HepG2 (cell line): ENCODE measurements around the gene ACVR1B. TPM values are rescaled to one million over a fixed set of nuclear protein-coding genes. Genes with fewer than 3 reads are reported as not detected.

Source experiments
- ATAC-seq: fragments of 200-7000 bp; cut with Tn5 transposase; 3 replicates; pipeline ENCODE4 v1.9.1; 2020; ENCODE audit warnings: mild to moderate bottlenecking, moderate library complexity
- BruUV-seq: library from RNA; stranded (reverse); fragments of 400-500 nt; replicated peaks from 2 replicates; lab custom pipeline; 2021; lab: Mats Ljungman, UMichigan
- CTCF ChIA-PET: fragments of 300-600 bp; formaldehyde crosslinking; extraction: SDS; loops from one replicate; lab custom pipeline; 2021; ENCODE audit warnings: low total read pairs, inconsistent platforms, low intra/inter-chr PET ratio; lab: Yijun Ruan, JAX
- POLR2A ChIA-PET: fragments of 350-600 bp; sonication (Branson Sonifier 250); formaldehyde crosslinking; loops from one replicate; lab custom pipeline; 2020; ENCODE audit warnings: antibody characterized with exemption, inconsistent platforms; lab: Yijun Ruan, JAX
- DNase-seq: peaks from one replicate; pipeline ENCODE4 v3.0.0-alpha.2; 2015; ENCODE audit warnings: low spot score
- FAIRE-seq: peaks from 3 replicates; lab custom pipeline; 2011; peaks lifted over from hg19 to GRCh38; lab: Jason Lieb, UNC
- H2AFZ ChIP-seq: one replicate; pipeline ENCODE4 v1.6.1; 2011; ENCODE audit warnings: low read length, inconsistent platforms
- H3K27ac ChIP-seq: fragments of 300-600 bp; 3 replicates; pipeline ENCODE4 v1.8.0; 2011; ENCODE audit warnings: mixed run types, mild to moderate bottlenecking, mixed read lengths, low read length, inconsistent platforms; ENCODE audit not compliant: insufficient read depth; ENCODE audit errors: extremely low read length
- H3K27me3 ChIP-seq, 2 experiments: fragments of 200-600 bp in 1 of 2; 2 replicates in 1 of 2; 3 replicates in 1 of 2; pipeline versions ENCODE4 v1.6.0 to v1.8.0; 2011; ENCODE audit warnings: low read length in 2 of 2, mild to moderate bottlenecking in 2 of 2, moderate library complexity in 2 of 2, inconsistent platforms in 1 of 2; ENCODE audit not compliant: insufficient read depth in 2 of 2, control insufficient read depth in 1 of 2
- H3K36me3 ChIP-seq, 2 experiments: fragments of 200-600 bp in 1 of 2; replicated peaks in 1 of 2; 2 replicates in 1 of 2; 3 replicates in 1 of 2; pipeline versions ENCODE4 v1.5.1 to v1.8.0; 2011; ENCODE audit warnings: low read length in 2 of 2, inconsistent platforms in 1 of 2; ENCODE audit not compliant: insufficient read depth in 2 of 2, control insufficient read depth in 1 of 2
- H3K4me1 ChIP-seq: 2 replicates; pipeline ENCODE4 v1.5.1; 2012; ENCODE audit warnings: low read length, inconsistent platforms; ENCODE audit not compliant: insufficient read depth
- H3K4me2 ChIP-seq: 2 replicates; pipeline ENCODE4 v1.6.0; 2011; ENCODE audit warnings: low read depth, low read length, inconsistent platforms
- H3K4me3 ChIP-seq, 3 experiments: fragments of 200-600 bp in 1 of 3; sonication (generic), shearing (Covaris generic) in 1 of 3; replicated peaks in 1 of 3; 2 replicates each; pipeline ENCODE4 v1.5.1; 2011 to 2016; ENCODE audit warnings: low read length in 3 of 3, inconsistent platforms in 2 of 3, low read depth in 2 of 3, mild to moderate bottlenecking in 2 of 3, control low read depth in 1 of 3, mixed read lengths in 1 of 3; ENCODE audit not compliant: insufficient read depth in 1 of 3
- H3K79me2 ChIP-seq: one replicate; pipeline ENCODE4 v1.6.1; 2011; ENCODE audit warnings: low read length, inconsistent platforms; ENCODE audit not compliant: insufficient read depth
- H3K9ac ChIP-seq: 2 replicates; pipeline ENCODE4 v1.6.0; 2011; ENCODE audit warnings: mild to moderate bottlenecking, low read depth, low read length, inconsistent platforms; ENCODE audit not compliant: insufficient read depth
- H3K9me3 ChIP-seq: 2 replicates; pipeline ENCODE4 v1.5.1; 2012; ENCODE audit warnings: mild to moderate bottlenecking, low read length
- H4K20me1 ChIP-seq: 2 replicates; pipeline ENCODE4 v1.6.0; 2011; ENCODE audit warnings: inconsistent platforms, mild to moderate bottlenecking, low read length, moderate library complexity; ENCODE audit not compliant: insufficient read depth
- DMAP1 ChIP-seq: IDR thresholded peaks from 2 replicates; pipeline ENCODE4 v1.6.1; 2016
- FLYWCH1 ChIP-seq: sonication (generic); formaldehyde crosslinking; IDR thresholded peaks from 2 replicates; pipeline ENCODE4 v1.8.1; 2023; ENCODE audit warnings: mild to moderate bottlenecking, missing genetic modification reagents
- HOXA7 ChIP-seq: sonication (generic); formaldehyde crosslinking; IDR thresholded peaks from 2 replicates; pipeline ENCODE4 v1.8.1; 2022; ENCODE audit warnings: mild to moderate bottlenecking, missing genetic modification reagents, moderate library complexity
- MAFF ChIP-seq: IDR thresholded peaks from 2 replicates; pipeline ENCODE4 v1.6.1; 2011; ENCODE audit warnings: low read depth, low read length, improper control_type of control experiment
- MAFK ChIP-seq, 2 experiments: IDR thresholded peaks in 1 of 2; conservative IDR thresholded peaks in 1 of 2; 2 replicates each; pipeline ENCODE4 v1.6.1; 2011; ENCODE audit warnings: improper control_type of control experiment in 2 of 2, low read length in 2 of 2
- MTA3 ChIP-seq: sonication (generic); formaldehyde crosslinking; IDR thresholded peaks from 2 replicates; pipeline ENCODE4 v1.4.0; 2020; ENCODE audit warnings: missing genetic modification reagents
- SETDB1 ChIP-seq: sonication (generic); formaldehyde crosslinking; IDR thresholded peaks from 2 replicates; pipeline ENCODE4 v1.5.1; 2020; ENCODE audit warnings: missing genetic modification reagents, mild to moderate bottlenecking, borderline replicate concordance
- TCF12 ChIP-seq, 2 experiments: fragments of 450-650 bp in 1 of 2; sonication (generic) in 1 of 2; formaldehyde crosslinking in 1 of 2; IDR thresholded peaks; 2 replicates each; pipeline versions ENCODE4 v1.6.1 to v1.8.0; 2017 to 2022; ENCODE audit warnings: antibody characterized with exemption in 1 of 2, mild to moderate bottlenecking in 1 of 2, missing genetic modification reagents in 1 of 2, moderate library complexity in 1 of 2
- ZNF510 ChIP-seq: sonication (generic); formaldehyde crosslinking; IDR thresholded peaks from 2 replicates; pipeline ENCODE4 v1.4.0; 2020; ENCODE audit warnings: low read depth, mild to moderate bottlenecking, missing genetic modification reagents
- ZNF530 ChIP-seq: sonication (generic); formaldehyde crosslinking; IDR thresholded peaks from 2 replicates; pipeline ENCODE4 v1.5.0; 2020; ENCODE audit warnings: low read depth, mild to moderate bottlenecking, missing genetic modification reagents
- ZNF772 ChIP-seq: sonication (generic); formaldehyde crosslinking; IDR thresholded peaks from 2 replicates; pipeline ENCODE4 v1.5.0; 2020; ENCODE audit warnings: mild to moderate bottlenecking, missing genetic modification reagents
- WGBS: methylation state at CpG from one replicate; pipeline ENCODE4 v1.1.6; 2017; ENCODE audit warnings: low lambda C conversion rate; 5-methylcytosine and 5-hydroxymethylcytosine counted together
- in situ Hi-C: cut with HindIII; loops from 2 replicates; pipeline ENCODE4 v1.10.0; 2017; ENCODE audit warnings: low pct_unique_long_range_greater_than_20kb; ENCODE audit not compliant: extremely low pct_ligation_motif_present
- intact Hi-C: fragments of 100-400 bp; cut with micrococcal nuclease; formaldehyde crosslinking; loops from one replicate; pipeline ENCODE4 v1.10.0; 2022; ENCODE audit not compliant: unreplicated experiment
- polyA plus RNA-seq, 8 experiments: library from polyadenylated mRNA; depleted of rRNA in 3 of 8; stranded (reverse) in 7 of 8; unstranded in 1 of 8; fragments of >200 nt; fragmentation: Illumina TruSeq in 4 of 8; extraction: Trizol in 4 of 8; gene quantifications; 2 replicates each; pipeline versions ENCODE4 v1.2.1 to v1.2.3, GENCODE V29; 2011 to 2016; ENCODE audit warnings: low read depth in 4 of 8, missing spikeins in 1 of 8, mixed read lengths in 1 of 8; ENCODE audit not compliant: insufficient read depth in 1 of 8
- total RNA-seq, 5 experiments: library from RNA; depleted of rRNA; stranded (reverse); fragments of >200 nt; fragmentation: Illumina TruSeq; extraction: Trizol; gene quantifications; 2 replicates each; pipeline ENCODE4 v1.2.3, GENCODE V29; 2016; ENCODE audit warnings: low read depth in 1 of 5
- TF ChIP-seq, protein P1 (sequence below): sonication (generic); formaldehyde crosslinking; IDR thresholded peaks from 2 replicates; pipeline ENCODE4 v1.5.0; 2020; ENCODE audit warnings: missing genetic modification reagents, mild to moderate bottlenecking, borderline replicate concordance

Gene ACVR1B
- total and polyA plus RNA-seq, 2 of the 13 experiments (the other 11 are each of a cell fraction or from before 2014, with no cell fraction given) = 8.9 to 12.1 TPM

DNA sequence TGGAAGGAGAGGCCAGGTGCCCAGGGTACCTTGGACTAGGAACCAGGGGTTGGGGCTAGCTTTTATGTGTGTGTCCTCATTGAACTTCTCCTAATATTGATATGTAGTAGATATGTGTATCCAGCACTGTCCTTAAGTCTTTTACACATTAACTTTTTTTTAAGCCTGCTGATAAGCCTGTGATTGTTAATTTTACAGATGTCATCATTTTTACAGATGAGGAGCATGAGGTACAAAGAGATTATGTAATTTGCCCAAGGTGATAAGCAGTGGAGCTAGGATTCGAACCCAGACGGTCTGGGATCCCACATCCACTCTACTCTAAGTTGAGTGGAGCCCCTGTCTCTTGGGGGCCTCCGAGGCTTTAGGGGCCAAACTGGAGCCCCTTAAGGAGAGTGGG, 89.5 kb downstream of the ACVR1B start:
- Histone ChIP-seq H3K9me3 (no peaks in the 10 kb centered on the region), H3K27me3 (peaks cover 1 to 19% of the 10 kb centered on the region in 2 experiments; a peak in 3 of 5 replicates), H2AFZ (no peak overlapping the region), H3K4me3 (no peak overlapping the region), H3K4me2 (no peak overlapping the region), H3K27ac (no peak overlapping the region), H3K9ac (no peak overlapping the region), H3K79me2 (no peaks in the 10 kb centered on the region), H4K20me1 (no peaks in the 10 kb centered on the region), H3K4me1 (peaks cover 80% of the 10 kb centered on the region), H3K36me3 (no peaks in the 10 kb centered on the region)
- DNase-seq (no peak), FAIRE-seq (no peak), ATAC-seq (no peak)
- CTCF ChIA-PET = no interaction called here
- WGBS = 21% methylated on average over 3 of the region's 3 CpGs
- POLR2A ChIA-PET = no interaction called here
- in situ Hi-C loops = no loop called here
- intact Hi-C loops = no loop called here
- no TSS peak for BruUV-seq
- TF ChIP-seq HOXA7 (CRISPR knock-in tag) (no peak), MAFF (peak; percentile 47; the same call in 1 of the 2 replicates), ZNF510 (CRISPR knock-in tag) (no peak), FLYWCH1 (CRISPR knock-in tag) (no peak), ZNF530 (no peak), MTA3 (CRISPR knock-in tag) (no peak), MAFK (conservative IDR thresholded peaks at IDR 0.05 in 1 of 2, IDR thresholded peaks at IDR 0.05 in 1 of 2; ENCODE audit: low read length in 2 of 2) (peak; percentile 34 to 61; a peak in 2 of 4 replicates), TCF12 (IDR thresholded peaks at IDR 0.05) (no peak), TCF12 (CRISPR knock-in tag; IDR thresholded peaks at IDR 0.05) (no peak), DMAP1 (CRISPR knock-in tag) (no peak), ZNF772 (CRISPR knock-in tag) (no peak), SETDB1 (CRISPR knock-in tag) (no peak)
- TF ChIP-seq, protein P1, sequence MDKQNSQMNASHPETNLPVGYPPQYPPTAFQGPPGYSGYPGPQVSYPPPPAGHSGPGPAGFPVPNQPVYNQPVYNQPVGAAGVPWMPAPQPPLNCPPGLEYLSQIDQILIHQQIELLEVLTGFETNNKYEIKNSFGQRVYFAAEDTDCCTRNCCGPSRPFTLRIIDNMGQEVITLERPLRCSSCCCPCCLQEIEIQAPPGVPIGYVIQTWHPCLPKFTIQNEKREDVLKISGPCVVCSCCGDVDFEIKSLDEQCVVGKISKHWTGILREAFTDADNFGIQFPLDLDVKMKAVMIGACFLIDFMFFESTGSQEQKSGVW = no peak
